Endothelial cell of umbilical vein (primary cell): Measurements from ENCODE around the gene AKAP6. TPM values are rescaled to one million over a fixed set of nuclear protein-coding genes. Genes with fewer than 3 reads are reported as not detected.

Experiments
- BruUV-seq: library from RNA; stranded (reverse); fragments of 400-500 nt; replicated peaks from 2 replicates; lab custom pipeline; 2021; lab: Mats Ljungman, UMichigan
- CTCF ChIA-PET: fragments of 300-600, 350-600 bp; sonication (Branson Sonifier 250); formaldehyde crosslinking; loops from one replicate; lab custom pipeline; 2021; ENCODE audit warnings: antibody characterized with exemption, inconsistent platforms; lab: Charles Lee
- POLR2A ChIA-PET: fragments of 300-600, 350-600 bp; sonication (Branson Sonifier 250); formaldehyde crosslinking; loops from one replicate; lab custom pipeline; 2021; ENCODE audit warnings: antibody characterized with exemption, inconsistent platforms; lab: Charles Lee
- DNase-seq: peaks from one replicate; pipeline ENCODE4 v3.0.0-alpha.2; 2011; ENCODE audit warnings: low read depth, low spot score
- FAIRE-seq: peaks from 2 replicates; lab custom pipeline; 2011; peaks lifted over from hg19 to GRCh38; lab: Jason Lieb, UNC
- H2AFZ ChIP-seq: 2 replicates; pipeline ENCODE4 v1.6.0; 2012; ENCODE audit warnings: low read depth, low read length, control low read depth, inconsistent platforms
- H3K27ac ChIP-seq: 2 replicates; pipeline ENCODE4 v1.5.1; 2011; ENCODE audit warnings: low read depth, mild to moderate bottlenecking, control low read depth, low read length, moderate library complexity; ENCODE audit not compliant: insufficient read depth
- H3K27me3 ChIP-seq, 2 experiments: 2 replicates each; pipeline versions ENCODE4 v1.6.0 to v1.6.1; 2011; ENCODE audit warnings: low read length in 2 of 2, mixed read lengths in 1 of 2; ENCODE audit not compliant: control insufficient read depth in 2 of 2, insufficient read depth in 2 of 2
- H3K36me3 ChIP-seq, 2 experiments: 2 replicates in 1 of 2; 3 replicates in 1 of 2; pipeline ENCODE4 v1.5.1; 2011; ENCODE audit warnings: low read length in 2 of 2, mild to moderate bottlenecking in 1 of 2, moderate library complexity in 1 of 2; ENCODE audit not compliant: control insufficient read depth in 2 of 2, insufficient read depth in 2 of 2; ENCODE audit errors: extremely low read depth in 1 of 2
- H3K4me1 ChIP-seq: 3 replicates; pipeline ENCODE4 v1.5.1; 2011; ENCODE audit warnings: mild to moderate bottlenecking, low read length; ENCODE audit not compliant: control insufficient read depth, insufficient read depth; ENCODE audit errors: extremely low read depth
- H3K4me2 ChIP-seq: 2 replicates; pipeline ENCODE4 v1.6.1; 2011; ENCODE audit warnings: low read length, control low read depth, mixed read lengths; ENCODE audit not compliant: insufficient read depth
- H3K4me3 ChIP-seq, 3 experiments: fragments of 200-600 bp in 1 of 3; sonication (generic), shearing (Covaris generic) in 1 of 3; replicated peaks in 1 of 3; 2 replicates each; pipeline ENCODE4 v1.5.1; 2011 to 2016; ENCODE audit warnings: control low read depth in 3 of 3, low read length in 3 of 3, mild to moderate bottlenecking in 2 of 3, inconsistent platforms in 1 of 3, low read depth in 1 of 3, moderate library complexity in 1 of 3; ENCODE audit not compliant: insufficient read depth in 1 of 3
- H3K79me2 ChIP-seq: 2 replicates; pipeline ENCODE4 v1.6.0; 2012; ENCODE audit warnings: low read length, inconsistent platforms; ENCODE audit not compliant: control insufficient read depth, insufficient read depth
- H3K9ac ChIP-seq: replicated peaks from 2 replicates; pipeline ENCODE3; 2011; ENCODE audit warnings: low read length, control low read depth; ENCODE audit not compliant: insufficient read depth; ENCODE audit errors: extremely low read depth
- H3K9me1 ChIP-seq: replicated peaks from 3 replicates; pipeline ENCODE4 v1.6.0; 2011; ENCODE audit warnings: mild to moderate bottlenecking, low read length; ENCODE audit not compliant: control insufficient read depth, insufficient read depth; ENCODE audit errors: extremely low read depth
- H3K9me3 ChIP-seq: replicated peaks from 2 replicates; pipeline ENCODE4 v1.5.1; 2012; ENCODE audit warnings: low read length, inconsistent platforms; ENCODE audit not compliant: control insufficient read depth, insufficient read depth
- H4K20me1 ChIP-seq: replicated peaks from 2 replicates; pipeline ENCODE3; 2011; ENCODE audit warnings: mild to moderate bottlenecking, low read length; ENCODE audit not compliant: control insufficient read depth, insufficient read depth; ENCODE audit errors: extremely low read depth
- CTCF ChIP-seq, 2 donors: IDR thresholded peaks; 1 replicate in 1 of 2; 2 replicates in 1 of 2; pipeline ENCODE4 v1.5.1; 2011; ENCODE audit warnings: low read length in 2 of 2, mild to moderate bottlenecking in 2 of 2, moderate library complexity in 2 of 2, control low read depth in 1 of 2, inconsistent platforms in 1 of 2, low read depth in 1 of 2; ENCODE audit not compliant: insufficient read depth in 1 of 2; ENCODE audit errors: extremely low read depth in 1 of 2
- EZH2 ChIP-seq: IDR thresholded peaks from 2 replicates; pipeline ENCODE4 v1.6.1; 2012; ENCODE audit warnings: borderline replicate concordance, low read depth, mild to moderate bottlenecking, moderate library complexity, low read length, inconsistent platforms; ENCODE audit not compliant: severe bottlenecking
- FOS ChIP-seq: IDR thresholded peaks from 2 replicates; pipeline ENCODE4 v1.6.1; 2011; ENCODE audit warnings: mild to moderate bottlenecking, low read length, moderate library complexity, borderline replicate concordance; ENCODE audit not compliant: insufficient read depth
- GATA2 ChIP-seq: IDR thresholded peaks from 2 replicates; pipeline ENCODE4 v1.7.0; 2011; ENCODE audit warnings: low read depth, mild to moderate bottlenecking, moderate library complexity, mixed read lengths, low read length; ENCODE audit not compliant: insufficient read length, insufficient read depth
- JUN ChIP-seq: IDR thresholded peaks from 2 replicates; pipeline ENCODE4 v1.6.1; 2011; ENCODE audit warnings: borderline replicate concordance, low read depth; ENCODE audit not compliant: insufficient read length, insufficient read depth
- MAX ChIP-seq: IDR thresholded peaks from 2 replicates; pipeline ENCODE4 v1.6.1; 2011; ENCODE audit not compliant: insufficient read depth, insufficient read length
- MYC ChIP-seq: IDR thresholded peaks from one replicate; pipeline ENCODE4 v1.6.1; 2011; ENCODE audit warnings: mild to moderate bottlenecking, low read depth, low read length
- POLR2A ChIP-seq: IDR thresholded peaks from 2 replicates; pipeline ENCODE4 v1.6.1; 2012; ENCODE audit warnings: low read depth, mild to moderate bottlenecking, control low read depth, low read length
- POLR2AphosphoS5 ChIP-seq: IDR thresholded peaks from 2 replicates; pipeline ENCODE4 v1.6.1; 2012; ENCODE audit warnings: low read depth, mild to moderate bottlenecking, control low read depth, low read length, moderate library complexity; ENCODE audit not compliant: insufficient read depth
- dilution Hi-C: fragments of 300-500 bp; cut with MboI; formaldehyde crosslinking; loops from one replicate; pipeline ENCODE4 v1.15.0; 2019; ENCODE audit warnings: low sequenced_read_pairs; ENCODE audit not compliant: extremely low pct_ligation_motif_present
- intact Hi-C: fragments of 100-400 bp; cut with micrococcal nuclease; formaldehyde crosslinking; loops from one replicate; pipeline ENCODE4 v1.10.0; 2022
- polyA plus RNA-seq, 4 experiments: library from polyadenylated mRNA; depleted of rRNA in 3 of 4; stranded (reverse) in 3 of 4; unstranded in 1 of 4; fragments of >200 nt; gene quantifications; 2 replicates each; pipeline versions ENCODE4 v1.2.1 to v1.2.3, GENCODE V29; 2011 to 2012; ENCODE audit warnings: missing spikeins in 1 of 4
- total RNA-seq: library from RNA; stranded (reverse); gene quantifications from 2 replicates; pipeline ENCODE4 v1.2.3, GENCODE V29; 2021

The AKAP6 gene
- total and polyA plus RNA-seq, 2 donors (not counting 3 experiments of a cell fraction or from before 2014, with no cell fraction given) = 0.03 to 0.49 TPM

- H4K20me1 ChIP-seq = no peaks in the 10 kb centered on the region
- no peaks in the 10 kb centered on the region for H3K36me3 ChIP-seq
- H2AFZ ChIP-seq = no peak overlapping the region
- BruUV-seq = no TSS peak
- no peak for DNase-seq
- no peak for TF ChIP-seq POLR2A
- no peak for TF ChIP-seq POLR2AphosphoS5
- TF ChIP-seq CTCF (IDR thresholded peaks at IDR 0.05; ENCODE audit: extremely low read depth in 1 of 2, insufficient read depth in 1 of 2, low read depth in 1 of 2, low read length in 2 of 2) = no peak
- no peak for TF ChIP-seq MAX
- no peak for TF ChIP-seq FOS
- TF ChIP-seq EZH2 = no peak
- no peak for TF ChIP-seq JUN
- TF ChIP-seq GATA2 = no peak
- TF ChIP-seq MYC = no peak
- no peak overlapping the region for H3K9ac ChIP-seq
- no peak overlapping the region for H3K4me2 ChIP-seq
- H3K79me2 ChIP-seq = no peaks in the 10 kb centered on the region
- POLR2A ChIA-PET = no interaction called here
- no peak overlapping the region for H3K27ac ChIP-seq
- no peak for FAIRE-seq
- H3K27me3 ChIP-seq = peaks cover 1 to 6% of the 10 kb centered on the region in 2 experiments
- intact Hi-C loops = no loop called here
- H3K4me3 ChIP-seq = no peak overlapping the region
- H3K9me1 ChIP-seq = no peaks in the 10 kb centered on the region
- dilution Hi-C loops = no loop called here
- no peaks in the 10 kb centered on the region for H3K4me1 ChIP-seq
- no peaks in the 10 kb centered on the region for H3K9me3 ChIP-seq
- CTCF ChIA-PET = no interaction called here
These were observed 255.0 kb downstream of the AKAP6 start for GRCh38 chr14:32584079-32584478.
